ENCODE results near the gene ZC3H4.
"Not testable (repeated sequence)": the region's sequence is repeated elsewhere in the genome, so short reads cannot be mapped to it uniquely, and the experiment has no call there.

Gene ZC3H4

DNA sequence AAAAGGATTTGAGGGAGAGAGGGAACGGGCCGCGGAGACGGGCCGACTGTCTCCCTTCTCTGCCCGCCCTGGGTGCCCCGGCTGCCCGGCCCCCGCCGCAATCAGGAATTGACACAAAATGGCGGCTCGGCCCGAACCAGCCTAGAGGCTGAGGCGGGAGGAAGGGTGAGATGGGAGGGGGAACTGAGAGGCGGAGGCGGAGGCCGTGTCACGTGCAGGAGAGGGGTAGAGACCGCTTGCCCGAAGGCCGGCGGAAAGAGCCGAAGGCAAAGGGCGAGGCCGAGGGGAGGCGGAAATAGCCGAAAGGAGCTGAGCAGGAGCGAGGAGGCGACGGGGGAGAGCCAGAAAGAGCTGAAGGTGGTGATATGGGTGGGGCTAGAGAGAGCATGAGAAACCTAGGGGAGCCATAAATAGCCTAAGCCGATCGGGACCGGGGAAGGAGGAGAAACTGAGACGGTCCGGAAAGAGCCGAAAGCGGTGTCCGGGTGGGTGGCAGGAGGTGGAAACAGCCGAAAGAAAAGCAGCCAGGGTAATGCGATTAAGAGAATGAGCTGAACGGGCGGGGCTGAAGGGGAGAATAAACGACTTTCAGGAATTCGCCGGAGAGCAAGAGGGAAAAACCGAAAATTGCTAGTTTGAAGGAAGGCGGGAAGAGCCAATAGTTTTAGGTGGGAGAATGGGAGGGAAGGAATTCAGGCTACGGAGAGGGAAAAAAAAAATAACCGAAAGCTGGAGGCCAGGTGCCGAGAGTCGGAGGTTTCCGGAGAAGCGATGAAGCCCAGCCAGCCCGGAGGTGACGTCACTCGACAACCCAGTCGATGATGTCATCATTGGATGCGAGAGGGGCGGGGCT, at the start of gene ZC3H4:
TSS of gene ZC3H4 (minus strand) at position 780 of the 853 bp plus-strand sequence. CDS start 1,192 bp downstream, outside the sequence.
- DNase-seq = peak; percentile 99

- DNase-seq = no peak
Observed at GRCh38 chr19:47161876-47162489, 48.4 kb upstream of the ZC3H4 start.

DNA sequence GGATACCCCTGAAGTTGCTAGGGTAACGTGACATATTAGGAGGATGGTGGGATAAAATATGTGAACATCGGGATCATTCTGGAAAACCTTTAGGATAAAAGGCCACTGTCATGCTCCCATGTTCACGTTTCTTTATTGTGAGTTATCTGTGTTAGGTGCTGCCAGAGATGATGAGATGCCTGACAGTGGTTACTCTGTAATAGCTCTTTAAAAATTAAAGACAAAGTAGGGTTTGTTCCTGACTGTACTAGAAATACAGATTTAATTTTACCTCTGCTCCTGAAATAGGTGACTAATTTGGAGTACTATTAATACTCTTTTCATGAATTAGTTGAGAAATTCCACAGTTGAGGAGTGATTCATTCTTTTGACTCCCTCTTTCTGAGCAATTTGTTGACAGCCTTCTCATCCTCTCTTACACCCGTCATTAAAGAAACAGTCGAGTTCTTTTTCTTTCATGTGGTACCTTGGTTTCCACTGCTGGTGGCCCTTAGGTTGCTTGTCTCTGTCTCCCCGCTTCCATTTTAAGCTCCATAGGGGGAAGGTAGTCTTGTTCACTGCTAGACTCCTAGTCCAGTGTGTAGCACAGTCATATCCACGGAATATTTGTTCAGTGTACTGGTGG, 45.4 kb upstream of the ZC3H4 start:
- no peak for DNase-seq

- DNase-seq = no peak
Observed at GRCh38 chr19:47158367-47158791, 44.8 kb upstream of the ZC3H4 start.

DNA sequence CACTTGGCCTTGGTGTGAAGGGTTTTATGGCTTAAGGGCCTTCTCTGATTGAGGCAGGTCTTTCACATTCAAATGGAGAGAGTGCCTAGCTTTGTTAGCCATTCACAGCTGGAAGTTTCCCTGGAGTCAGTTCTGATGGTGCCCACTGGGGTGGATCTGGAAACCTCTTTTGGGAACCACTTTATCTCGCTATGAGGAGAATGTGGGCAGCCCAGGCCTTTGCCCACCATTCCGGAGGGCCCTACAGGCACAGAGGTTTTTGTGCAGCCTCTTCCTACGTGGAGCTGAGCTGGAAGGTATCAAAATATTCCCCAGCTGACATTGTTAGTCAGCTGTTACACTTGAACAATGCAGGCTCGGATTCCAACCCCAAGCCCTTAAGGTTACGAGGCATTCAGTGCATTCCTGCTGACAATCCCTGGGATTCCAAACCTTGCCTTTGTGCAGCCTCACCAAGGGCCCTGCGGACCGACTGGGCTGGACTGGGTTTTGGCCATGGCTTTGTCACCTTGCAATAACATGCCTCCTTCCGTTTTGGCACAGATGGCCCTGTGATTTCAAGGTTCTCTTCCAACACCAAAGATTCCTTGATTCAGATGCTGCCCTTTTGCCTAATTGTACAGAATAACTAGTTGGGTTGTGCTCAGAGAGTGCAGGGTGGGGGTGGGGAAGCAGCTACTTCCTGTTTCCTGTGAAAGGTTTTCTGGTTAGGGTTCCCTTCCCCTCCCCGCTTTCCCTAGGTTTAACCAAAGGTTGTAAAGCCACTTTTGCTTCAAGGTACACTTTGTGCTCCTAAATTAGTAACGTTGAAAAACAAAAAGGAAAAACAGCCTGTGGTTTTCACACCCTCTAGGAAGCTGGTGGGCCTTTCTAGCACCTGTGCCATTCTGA, 44.1 kb upstream of the ZC3H4 start:
- no peak for DNase-seq

DNA sequence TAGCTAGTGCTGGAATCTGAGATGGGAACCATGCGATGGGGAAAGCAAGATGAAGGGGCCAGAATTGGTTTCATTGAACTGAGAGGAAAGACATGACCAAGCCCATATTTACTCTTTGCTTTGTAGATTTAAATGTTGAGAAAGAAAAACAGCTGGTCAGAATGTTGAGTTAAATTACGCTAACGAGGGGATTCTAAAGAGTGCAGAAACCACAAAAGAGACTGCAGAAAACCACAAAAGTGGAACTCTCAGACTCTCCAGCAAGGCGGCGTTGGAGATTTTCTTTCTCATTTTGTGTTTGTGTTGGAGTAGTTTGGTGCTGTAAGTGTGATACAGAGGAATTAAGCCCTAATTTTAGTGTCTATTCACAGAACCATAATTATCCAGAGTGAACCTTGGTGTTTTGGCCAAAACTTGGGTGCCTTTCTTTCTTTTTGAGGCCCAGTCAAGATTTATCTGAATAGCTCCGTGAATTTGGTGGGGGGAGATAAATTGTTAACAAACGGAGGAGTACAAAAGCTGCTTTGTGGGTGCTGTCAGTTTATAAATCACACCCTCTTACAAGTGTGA, 43.4 kb upstream of the ZC3H4 start:
- no peak for DNase-seq

- no peak for DNase-seq
Observed at GRCh38 chr19:47155148-47155547, 41.6 kb upstream of the ZC3H4 start.

- DNase-seq = no peak
Observed at GRCh38 chr19:47153266-47153665, 39.7 kb upstream of the ZC3H4 start.

GRCh38 chr19:47152632-47153031, 39.1 kb upstream of the ZC3H4 start:
- DNase-seq = no peak

GRCh38 chr19:47152205-47152604, 38.6 kb upstream of the ZC3H4 start:
- no peak for DNase-seq

- DNase-seq = no peak
Observed at GRCh38 chr19:47151627-47152026, 38.1 kb upstream of the ZC3H4 start.

- no peak for DNase-seq
Observed at GRCh38 chr19:47146920-47147319, 33.3 kb upstream of the ZC3H4 start.

GRCh38 chr19:47145639-47146486, 32.3 kb upstream of the ZC3H4 start:
- DNase-seq = no peak

GRCh38 chr19:47144630-47145029, 31.1 kb upstream of the ZC3H4 start:
- DNase-seq = no peak

GRCh38 chr19:47143322-47144073, 29.9 kb upstream of the ZC3H4 start:
- DNase-seq = no peak

GRCh38 chr19:47142779-47143178, 29.2 kb upstream of the ZC3H4 start:
- DNase-seq = no peak

- DNase-seq = no peak
Observed at GRCh38 chr19:47141695-47142094, 28.1 kb upstream of the ZC3H4 start.

DNA sequence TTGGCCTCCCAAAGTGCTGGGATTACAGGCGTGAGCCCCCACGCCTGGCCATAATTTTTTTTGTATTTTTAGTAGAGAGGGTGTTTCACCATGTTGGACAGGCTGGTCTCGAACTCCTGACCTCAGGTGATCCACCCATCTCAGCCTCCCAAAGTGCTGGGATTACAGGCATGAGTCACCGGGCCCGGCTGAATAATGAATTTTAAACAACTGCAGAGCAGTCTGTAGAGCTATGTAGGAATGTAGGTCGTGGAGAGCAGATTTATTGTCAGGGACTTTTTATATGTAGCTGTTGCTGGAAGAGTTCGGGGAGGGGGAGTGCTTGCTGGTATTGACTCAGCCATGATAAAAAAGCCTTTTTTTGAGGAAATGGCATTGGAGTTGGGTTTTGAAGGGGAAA, 27.7 kb upstream of the ZC3H4 start:
- DNase-seq = not testable (repeated sequence)

DNA sequence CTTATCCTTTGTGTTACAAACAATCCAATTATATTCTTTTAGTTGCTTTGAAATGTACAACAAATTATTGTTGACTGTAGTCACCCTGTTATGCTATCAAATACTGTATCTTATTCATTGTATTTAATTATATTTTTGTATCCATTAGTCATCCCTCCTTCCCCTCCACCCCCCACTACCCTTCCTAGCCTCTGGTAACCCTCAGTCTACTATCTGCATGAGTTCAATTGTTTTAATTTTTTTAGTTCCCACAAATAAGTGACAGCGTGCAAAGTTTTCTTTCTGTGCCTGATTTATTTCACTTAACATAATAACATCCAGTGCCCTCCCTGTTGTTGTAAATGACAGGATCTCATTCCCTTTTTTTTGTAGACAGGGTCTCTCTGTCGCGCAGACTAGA, 21.6 kb upstream of the ZC3H4 start:
- no peak for DNase-seq

- no peak for DNase-seq
Observed at GRCh38 chr19:47134545-47134944, 21.0 kb upstream of the ZC3H4 start.

DNA sequence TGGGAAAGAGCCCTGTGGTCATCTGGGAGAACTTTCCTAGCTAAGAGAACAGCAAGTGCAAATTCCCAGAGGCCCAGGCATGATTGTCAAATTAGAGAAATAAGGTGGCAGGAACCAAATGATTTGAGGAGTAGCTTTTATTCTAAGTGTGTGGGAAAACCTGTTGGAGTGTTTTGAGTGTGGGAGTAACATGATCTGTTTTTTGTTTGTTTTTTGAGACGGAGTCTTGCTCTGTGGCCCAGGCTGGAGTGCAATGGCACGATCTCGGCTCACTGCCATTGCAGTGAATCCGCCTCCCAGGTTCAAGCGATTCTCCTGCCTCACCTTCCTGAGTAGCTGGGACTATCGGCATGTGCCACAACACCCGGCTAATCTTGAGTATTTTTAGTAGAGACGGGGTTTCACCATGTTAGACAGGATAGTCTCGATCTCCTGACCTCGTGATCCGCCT, 19.5 kb upstream of the ZC3H4 start:
- DNase-seq = no peak
